PC-9 (cell line): Measurements from ENCODE around the gene JARID2. TPM values are rescaled to one million over a fixed set of nuclear protein-coding genes. Genes with fewer than 3 reads are reported as not detected.
"Not testable (repeated sequence)": the region's sequence is repeated elsewhere in the genome, so short reads cannot be mapped to it uniquely, and the experiment has no call there.

Experiments
- BruUV-seq: library from RNA; stranded (reverse); fragments of 400-500 nt; replicated peaks from 2 replicates; lab custom pipeline; 2021; lab: Mats Ljungman, UMichigan
- CTCF ChIA-PET: fragments of 300-600 bp; sonication (Branson Sonifier 250); formaldehyde crosslinking; loops from one replicate; lab custom pipeline; 2022; ENCODE audit warnings: antibody characterized with exemption; lab: Charles Lee
- POLR2A ChIA-PET: fragments of 300-600 bp; sonication (Branson Sonifier 250); formaldehyde crosslinking; loops from one replicate; lab custom pipeline; 2022; ENCODE audit warnings: antibody characterized with exemption; ENCODE audit not compliant: unreplicated experiment; lab: Charles Lee
- DNase-seq, 2 experiments: peaks; one replicate each; pipeline versions ENCODE4 v3.0.0 to v3.0.0-alpha.2; 2015 to 2022; ENCODE audit warnings: mixed read lengths in 1 of 2
- H2AFZ ChIP-seq: fragments of 200-600 bp; sonication (generic); 2 replicates; pipeline ENCODE4 v1.8.1; 2017; ENCODE audit warnings: antibody characterized with exemption
- H3F3A ChIP-seq: fragments of 200-600 bp; sonication (generic); 2 replicates; pipeline ENCODE4 v1.8.1; 2017; ENCODE audit warnings: antibody characterized with exemption, mild to moderate bottlenecking, low read depth; ENCODE audit not compliant: insufficient read depth
- H3K27ac ChIP-seq: fragments of 200-600 bp; sonication (generic); 2 replicates; pipeline ENCODE4 v1.6.1; 2016; ENCODE audit warnings: mixed run types
- H3K27me3 ChIP-seq: fragments of 200-600 bp; sonication (generic); 2 replicates; pipeline ENCODE4 v1.6.1; 2016; ENCODE audit warnings: low read depth, mixed run types; ENCODE audit not compliant: insufficient read depth
- H3K36me3 ChIP-seq: fragments of 200-600 bp; sonication (generic); 2 replicates; pipeline ENCODE4 v1.6.1; 2016; ENCODE audit warnings: low read depth, mixed run types
- H3K4me1 ChIP-seq: fragments of 200-600 bp; sonication (generic); replicated peaks from 2 replicates; pipeline ENCODE4 v1.6.1; 2016; ENCODE audit warnings: mixed run types; ENCODE audit not compliant: insufficient read depth
- H3K4me2 ChIP-seq: fragments of 200-600 bp; sonication (generic); 2 replicates; pipeline ENCODE4 v1.6.1; 2017; ENCODE audit warnings: mixed run types
- H3K4me3 ChIP-seq: fragments of 200-600 bp; sonication (generic); 2 replicates; pipeline ENCODE4 v1.6.1; 2016; ENCODE audit warnings: mixed run types
- H3K79me2 ChIP-seq: fragments of 200-600 bp; sonication (generic); 2 replicates; pipeline ENCODE4 v1.6.1; 2017; ENCODE audit warnings: low read depth, mixed run types
- H3K9me2 ChIP-seq: fragments of 200-600 bp; sonication (generic); 2 replicates; pipeline ENCODE4 v1.8.1; 2017; ENCODE audit warnings: mild to moderate bottlenecking; ENCODE audit not compliant: insufficient read depth
- H3K9me3 ChIP-seq: fragments of 200-600 bp; sonication (generic); 2 replicates; pipeline ENCODE4 v1.8.1; 2016; ENCODE audit warnings: low read depth; ENCODE audit not compliant: insufficient read depth
- H4K20me1 ChIP-seq: fragments of 200-600 bp; sonication (generic); 2 replicates; pipeline ENCODE4 v1.8.1; 2017; ENCODE audit not compliant: insufficient read depth
- EZH2 ChIP-seq: fragments of 200-600 bp; sonication (generic); IDR thresholded peaks from 2 replicates; pipeline ENCODE4 v1.8.0; 2017; ENCODE audit warnings: antibody characterized with exemption, low read depth
- intact Hi-C: fragments of 100-400 bp; cut with micrococcal nuclease; formaldehyde crosslinking; loops from one replicate; pipeline ENCODE4 v1.10.0; 2022; ENCODE audit not compliant: unreplicated experiment
- total RNA-seq: library from RNA; stranded (reverse); gene quantifications from 2 replicates; pipeline ENCODE4 v1.2.3, GENCODE V29; 2021
- TF ChIP-seq, protein P1 (sequence below): fragments of 200-600 bp; sonication (generic); conservative IDR thresholded peaks from 2 replicates; pipeline ENCODE4 v1.6.1; 2017; ENCODE audit warnings: mixed run types, antibody characterized with exemption, mild to moderate bottlenecking, moderate library complexity

The JARID2 gene
- total RNA-seq, 1 experiment from 2014 or later: 35.0 TPM

DNA sequence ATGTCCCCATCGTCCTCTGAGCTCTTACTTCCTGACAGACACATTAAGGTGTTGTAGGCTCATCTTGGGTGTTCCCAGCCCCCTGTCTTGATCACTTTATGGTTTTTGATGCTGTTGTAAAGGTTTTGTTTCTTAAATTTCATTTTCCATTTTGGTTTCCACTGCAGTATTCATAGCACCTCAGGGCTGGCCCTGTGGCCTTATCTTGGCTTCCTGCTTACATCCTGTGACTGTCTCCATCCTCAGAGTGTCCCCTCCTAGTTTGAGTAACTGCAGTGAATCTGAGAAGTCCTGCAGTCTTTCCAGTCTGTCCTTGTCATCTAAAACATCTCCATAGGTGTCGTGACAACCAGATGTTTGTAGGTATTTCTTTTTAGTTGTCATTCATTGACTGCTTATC, 50.9 kb downstream of the JARID2 start:
- ChIA-PET CTCF (no interaction called here), POLR2A (no interaction called here)
- no peak for TF ChIP-seq EZH2
- TF ChIP-seq, protein P1, sequence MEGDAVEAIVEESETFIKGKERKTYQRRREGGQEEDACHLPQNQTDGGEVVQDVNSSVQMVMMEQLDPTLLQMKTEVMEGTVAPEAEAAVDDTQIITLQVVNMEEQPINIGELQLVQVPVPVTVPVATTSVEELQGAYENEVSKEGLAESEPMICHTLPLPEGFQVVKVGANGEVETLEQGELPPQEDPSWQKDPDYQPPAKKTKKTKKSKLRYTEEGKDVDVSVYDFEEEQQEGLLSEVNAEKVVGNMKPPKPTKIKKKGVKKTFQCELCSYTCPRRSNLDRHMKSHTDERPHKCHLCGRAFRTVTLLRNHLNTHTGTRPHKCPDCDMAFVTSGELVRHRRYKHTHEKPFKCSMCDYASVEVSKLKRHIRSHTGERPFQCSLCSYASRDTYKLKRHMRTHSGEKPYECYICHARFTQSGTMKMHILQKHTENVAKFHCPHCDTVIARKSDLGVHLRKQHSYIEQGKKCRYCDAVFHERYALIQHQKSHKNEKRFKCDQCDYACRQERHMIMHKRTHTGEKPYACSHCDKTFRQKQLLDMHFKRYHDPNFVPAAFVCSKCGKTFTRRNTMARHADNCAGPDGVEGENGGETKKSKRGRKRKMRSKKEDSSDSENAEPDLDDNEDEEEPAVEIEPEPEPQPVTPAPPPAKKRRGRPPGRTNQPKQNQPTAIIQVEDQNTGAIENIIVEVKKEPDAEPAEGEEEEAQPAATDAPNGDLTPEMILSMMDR: no peak
- H3K4me3 ChIP-seq: no peak overlapping the region
- intact Hi-C loops: no loop called here
- 0 out of 2 replicates have a peak, but pooled peaks cover 2% of the 10 kb centered on the region for H3K36me3 ChIP-seq
- no peak overlapping the region for H3K4me2 ChIP-seq
- peaks cover 13% of the 10 kb centered on the region for H3F3A ChIP-seq
- no peaks in the 10 kb centered on the region for H3K9me3 ChIP-seq
- peaks cover 99% of the 10 kb centered on the region for H3K79me2 ChIP-seq
- H3K4me1 ChIP-seq: peaks cover 15% of the 10 kb centered on the region
- H3K27ac ChIP-seq: no peak overlapping the region
- no peak overlapping the region for H2AFZ ChIP-seq
- DNase-seq: no peak
- no peaks in the 10 kb centered on the region for H3K27me3 ChIP-seq
- BruUV-seq: no TSS peak
- H4K20me1 ChIP-seq: peaks cover 37% of the 10 kb centered on the region; the same call in 1 of the 2 replicates
- H3K9me2 ChIP-seq: no peaks in the 10 kb centered on the region

DNA sequence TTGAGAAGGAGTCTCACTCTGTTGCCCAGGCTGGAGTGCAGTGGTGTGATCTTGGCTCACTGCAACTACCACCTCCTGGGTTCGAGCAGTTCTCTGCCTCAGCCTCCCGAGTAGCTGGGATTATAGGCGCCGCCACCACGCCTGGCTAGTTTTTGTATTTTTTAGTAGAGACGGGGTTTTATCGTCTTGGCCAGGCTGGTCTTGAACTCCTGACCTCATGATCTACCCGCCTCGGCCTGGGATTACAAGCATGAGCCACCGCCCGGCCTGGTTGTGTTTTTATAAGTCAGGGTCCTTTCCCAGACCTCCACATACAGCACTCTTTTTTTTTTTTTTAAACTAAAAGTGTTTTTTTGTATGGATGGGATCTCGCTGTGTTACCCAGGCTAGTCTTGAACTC, 51.3 kb downstream of the JARID2 start:
- BruUV-seq, H3K27me3 ChIP-seq, H3K27ac ChIP-seq, POLR2A ChIA-PET, H3K4me3 ChIP-seq, CTCF ChIA-PET, H3K36me3 ChIP-seq, H3K9me2 ChIP-seq, intact Hi-C loops, H2AFZ ChIP-seq, DNase-seq, H3K9me3 ChIP-seq, H3K4me2 ChIP-seq: not testable (repeated sequence)
- peaks cover 38% of the 10 kb centered on the region; the same call in 1 of the 2 replicates for H4K20me1 ChIP-seq
- peaks cover 15% of the 10 kb centered on the region for H3K4me1 ChIP-seq
- H3F3A ChIP-seq: peaks cover 13% of the 10 kb centered on the region
- H3K79me2 ChIP-seq: peaks cover 99% of the 10 kb centered on the region

DNA sequence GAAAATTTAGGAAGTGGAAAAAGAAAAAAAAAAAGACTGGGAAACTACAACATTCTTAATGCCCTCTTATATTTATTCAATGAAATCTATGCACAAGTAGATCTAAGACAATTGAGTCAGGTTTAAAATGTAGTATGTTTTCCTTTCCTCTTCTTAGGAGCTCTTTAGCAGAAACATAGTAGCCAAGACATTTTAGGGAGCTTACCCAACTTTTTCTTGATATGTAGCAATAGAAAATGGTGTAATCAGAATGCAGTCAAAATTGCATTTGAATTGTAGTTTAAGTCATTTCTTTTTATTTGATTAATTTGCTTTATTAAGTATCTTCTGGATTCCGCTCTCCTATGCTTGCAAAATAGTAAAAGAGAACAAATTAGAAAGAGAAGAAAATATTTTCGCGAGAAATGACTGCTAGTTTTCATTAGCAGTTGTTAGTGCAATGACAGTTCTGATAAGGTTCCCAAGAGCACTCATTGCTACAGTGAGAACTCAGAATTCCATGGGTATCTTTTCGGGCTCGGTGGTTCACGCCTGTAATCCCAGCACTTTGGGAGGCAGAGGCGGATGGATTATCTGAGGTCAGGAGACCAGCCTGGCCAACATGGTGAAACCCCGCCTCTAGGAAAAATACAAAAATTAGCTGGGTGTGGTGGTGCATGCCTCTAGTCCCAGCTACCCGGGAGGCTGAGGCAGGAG, 52.2 kb downstream of the JARID2 start:
- TF ChIP-seq, protein P1: no peak
- no peak for TF ChIP-seq EZH2
- Histone ChIP-seq H3K4me1 (peaks cover 15% of the 10 kb centered on the region), H3F3A (peaks cover 13% of the 10 kb centered on the region), H3K4me2 (no peak overlapping the region), H3K9me3 (no peaks in the 10 kb centered on the region), H3K27me3 (no peaks in the 10 kb centered on the region), H3K36me3 (no peaks in the 10 kb centered on the region), H4K20me1 (peaks cover 35% of the 10 kb centered on the region), H3K4me3 (no peak overlapping the region), H3K79me2 (peaks cover 99% of the 10 kb centered on the region), H3K9me2 (no peaks in the 10 kb centered on the region), H3K27ac (no peak overlapping the region), H2AFZ (no peak overlapping the region)
- intact Hi-C loops: no loop called here
- CTCF ChIA-PET: interaction anchor here (0.5 to 0.7 kb wide), 2 partner anchors 15 to 974 kb away, joined by 8 to 15 read pairs; no protein-coding TSS in a partner anchor
- no peak for DNase-seq
- POLR2A ChIA-PET: no interaction called here
- no TSS peak for BruUV-seq
